ENCODE data around the gene ARHGAP24.
"Not testable (repeated sequence)": the region's sequence is repeated elsewhere in the genome, so short reads cannot be mapped to it uniquely, and the experiment has no call there.

Gene ARHGAP24

GRCh38 chr4:85932500-85933290, 457.7 kb downstream of the ARHGAP24 start:
- no peak for DNase-seq

GRCh38 chr4:85933291-85933640, 458.3 kb downstream of the ARHGAP24 start:
- DNase-seq = no peak

DNA sequence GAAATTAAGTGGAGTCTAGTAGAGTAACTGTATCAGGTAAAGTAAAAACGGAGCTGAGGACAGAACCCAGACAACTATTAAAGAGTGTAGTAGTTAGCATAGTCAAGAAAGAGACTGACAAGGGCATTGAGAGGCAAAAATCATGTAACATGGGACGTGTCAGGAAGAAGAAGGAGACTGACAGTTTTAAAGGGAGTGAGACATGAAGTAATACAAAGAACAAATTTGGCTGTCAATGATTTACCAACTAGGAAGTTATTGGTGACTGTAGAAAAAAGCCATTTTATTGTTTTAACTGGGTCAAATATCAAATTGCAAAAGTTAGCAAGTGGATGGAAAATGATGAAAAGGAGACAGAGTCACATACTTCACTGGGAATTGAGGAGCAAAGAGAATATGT, 462.6 kb downstream of the ARHGAP24 start:
- DNase-seq = no peak

DNA sequence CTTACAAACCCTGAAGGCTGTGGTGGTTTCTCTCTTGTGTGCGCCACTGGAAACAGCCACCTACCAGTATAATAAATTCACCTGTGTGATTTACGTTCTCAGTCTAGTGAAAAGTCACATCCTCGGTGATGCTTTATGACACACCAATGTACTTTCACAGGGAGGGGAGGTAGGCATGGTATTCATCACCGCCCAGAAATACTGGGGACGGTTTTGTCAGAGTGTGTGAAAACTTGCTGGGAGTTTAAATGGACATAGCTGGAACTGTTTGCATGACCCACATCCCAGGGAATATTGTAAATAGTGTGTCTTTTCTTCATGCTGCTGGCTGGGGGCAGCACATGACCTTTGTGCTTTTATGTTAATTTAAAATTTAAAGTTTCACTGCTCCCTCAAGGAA, 463.1 kb downstream of the ARHGAP24 start:
- no peak for DNase-seq

DNA sequence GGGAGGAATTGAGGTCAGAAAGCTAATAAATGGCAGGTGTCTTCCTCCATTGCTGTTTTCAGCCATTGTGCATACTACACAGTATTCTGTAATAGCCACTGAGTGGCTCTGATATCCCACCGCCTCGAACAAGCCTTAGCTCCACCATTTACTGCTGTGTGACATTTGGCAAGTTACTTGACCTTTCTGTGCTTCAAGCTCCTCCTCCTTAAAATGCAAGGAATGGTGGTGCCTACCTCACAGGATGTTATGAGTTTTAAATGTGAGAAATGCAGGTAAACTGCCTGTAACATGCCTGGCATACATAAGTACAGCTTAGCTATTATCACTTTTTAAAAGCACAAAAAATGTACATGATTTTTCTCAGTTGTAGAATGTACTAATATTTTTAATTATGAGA, 464.0 kb downstream of the ARHGAP24 start:
- DNase-seq = no peak

- no peak for DNase-seq
These were observed 464.6 kb downstream of the ARHGAP24 start for GRCh38 chr4:85939595-85939994.

- DNase-seq = no peak
These were observed 465.2 kb downstream of the ARHGAP24 start for GRCh38 chr4:85940151-85940550.

- no peak for DNase-seq
These were observed 467.2 kb downstream of the ARHGAP24 start for GRCh38 chr4:85942107-85942506.

GRCh38 chr4:85946821-85947220, 471.9 kb downstream of the ARHGAP24 start:
- DNase-seq = no peak

DNA sequence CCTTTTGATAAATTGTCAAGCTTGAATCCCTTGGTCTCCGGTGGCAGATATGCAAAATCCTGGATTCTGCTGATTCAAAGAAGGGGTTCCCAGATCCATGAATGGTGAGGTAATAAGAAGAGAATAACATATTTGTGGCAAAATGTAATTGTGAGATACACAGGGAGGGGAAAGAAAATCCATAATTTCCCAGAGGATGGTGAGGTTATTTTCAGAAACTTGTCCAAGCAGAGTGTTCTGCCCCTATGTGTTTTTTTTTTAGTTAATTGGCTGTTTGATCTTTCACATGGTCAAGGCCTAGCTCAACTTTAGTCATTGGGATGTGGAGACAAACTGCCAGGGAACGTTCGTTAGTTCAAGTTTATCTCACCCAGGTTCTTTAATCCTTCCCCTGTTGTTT, 476.1 kb downstream of the ARHGAP24 start:
- no peak for DNase-seq

DNA sequence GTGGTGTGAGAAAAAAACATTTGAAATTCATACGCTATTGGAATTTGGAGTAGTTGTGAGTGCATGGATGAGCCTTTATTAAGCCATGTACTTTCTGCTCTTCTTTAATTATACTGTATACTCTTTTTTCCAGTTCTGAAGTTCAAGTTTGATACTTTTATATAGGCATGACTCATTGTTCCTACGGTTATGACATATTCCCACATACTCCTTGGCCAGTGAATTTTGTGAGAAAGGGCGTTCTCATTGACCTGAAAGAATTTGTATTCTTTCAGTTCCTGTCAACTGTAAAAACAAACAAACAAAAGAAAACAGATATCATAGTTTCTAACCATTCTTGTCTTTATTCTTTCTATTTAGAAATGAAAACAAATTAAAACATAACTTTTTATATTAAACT, 477.6 kb downstream of the ARHGAP24 start:
- DNase-seq = no peak

- no peak for DNase-seq
These were observed 478.2 kb downstream of the ARHGAP24 start for GRCh38 chr4:85952972-85953650.

DNA sequence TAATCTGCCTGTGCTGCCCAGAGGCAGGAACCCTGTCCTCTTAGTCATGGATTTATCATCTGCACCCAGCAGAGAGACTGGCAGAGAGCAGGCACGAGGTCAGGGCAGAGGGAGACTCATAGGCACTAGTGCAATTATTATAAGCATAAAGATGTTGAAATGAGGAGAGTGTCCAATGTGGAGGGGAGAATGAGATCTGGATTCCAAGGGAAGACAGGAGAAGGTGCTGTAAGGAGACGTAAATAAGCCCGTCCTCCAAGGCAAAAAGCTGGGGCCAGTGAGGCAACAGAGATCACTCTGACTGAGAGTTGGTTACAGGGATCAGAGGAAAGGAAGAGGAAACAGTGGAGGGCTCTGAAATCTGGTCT, 478.7 kb downstream of the ARHGAP24 start:
- no peak for DNase-seq

DNA sequence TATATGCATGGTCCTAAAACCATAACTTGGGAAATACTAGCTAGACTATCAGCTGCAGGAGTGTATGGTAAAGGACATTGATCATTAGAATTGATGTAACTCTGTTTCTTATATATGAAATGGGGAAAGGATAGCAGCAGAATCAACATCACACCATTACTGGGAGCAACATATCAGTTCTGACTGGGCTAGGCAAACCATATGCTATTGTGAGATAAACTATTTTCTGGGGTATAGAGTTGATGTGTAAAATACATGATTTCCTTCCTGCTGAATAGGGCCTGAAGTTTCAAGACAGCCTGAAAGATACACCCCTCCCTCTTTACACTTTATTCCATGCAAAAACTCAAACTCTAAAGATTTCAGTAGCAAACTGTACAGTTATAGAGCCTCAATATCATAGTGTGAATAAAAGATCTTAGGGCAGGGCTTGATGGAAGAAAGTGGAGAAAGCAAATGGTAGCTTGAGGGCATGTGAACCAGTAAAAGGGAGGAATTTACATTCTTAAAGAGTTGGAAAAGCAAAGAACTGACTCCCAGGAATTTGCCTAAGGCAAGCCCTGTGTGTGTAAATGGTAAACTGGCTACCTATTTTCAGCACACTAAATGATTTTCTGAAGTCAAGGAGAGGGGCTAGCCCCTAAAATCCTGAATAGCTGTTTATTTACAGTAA, 480.8 kb downstream of the ARHGAP24 start:
- no peak for DNase-seq

- DNase-seq = no peak
These were observed 481.5 kb downstream of the ARHGAP24 start for GRCh38 chr4:85956293-85956945.

DNA sequence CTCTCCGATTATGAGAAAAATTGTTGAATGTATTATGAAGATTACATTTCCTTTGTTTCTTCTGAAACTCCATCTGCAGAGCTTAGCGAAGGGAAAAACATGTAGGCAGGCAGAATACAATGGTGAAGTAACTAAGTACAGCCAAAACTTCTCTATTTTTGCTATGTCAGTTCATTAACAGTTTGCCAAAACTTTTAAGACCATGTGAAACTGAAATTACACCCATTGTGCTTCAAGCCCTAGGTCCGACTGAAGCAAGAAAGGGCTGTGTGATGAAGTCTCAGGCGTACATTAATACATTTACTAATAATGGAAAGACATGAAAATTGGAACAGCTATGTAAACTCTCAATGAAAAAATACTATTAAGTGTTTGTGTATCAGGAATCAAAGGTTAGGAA, 486.9 kb downstream of the ARHGAP24 start:
- no peak for DNase-seq

GRCh38 chr4:85963231-85963630, 488.3 kb downstream of the ARHGAP24 start:
- DNase-seq = no peak

GRCh38 chr4:85964298-85964697, 489.3 kb downstream of the ARHGAP24 start:
- no peak for DNase-seq

- not testable (repeated sequence) for DNase-seq
These were observed 490.1 kb downstream of the ARHGAP24 start for GRCh38 chr4:85965017-85965416.

- DNase-seq = no peak
These were observed 490.6 kb downstream of the ARHGAP24 start for GRCh38 chr4:85965529-85965928.

- DNase-seq = no peak
These were observed 491.4 kb downstream of the ARHGAP24 start for GRCh38 chr4:85966373-85966772.

- no peak for DNase-seq
These were observed 492.9 kb downstream of the ARHGAP24 start for GRCh38 chr4:85967872-85968271.

DNA sequence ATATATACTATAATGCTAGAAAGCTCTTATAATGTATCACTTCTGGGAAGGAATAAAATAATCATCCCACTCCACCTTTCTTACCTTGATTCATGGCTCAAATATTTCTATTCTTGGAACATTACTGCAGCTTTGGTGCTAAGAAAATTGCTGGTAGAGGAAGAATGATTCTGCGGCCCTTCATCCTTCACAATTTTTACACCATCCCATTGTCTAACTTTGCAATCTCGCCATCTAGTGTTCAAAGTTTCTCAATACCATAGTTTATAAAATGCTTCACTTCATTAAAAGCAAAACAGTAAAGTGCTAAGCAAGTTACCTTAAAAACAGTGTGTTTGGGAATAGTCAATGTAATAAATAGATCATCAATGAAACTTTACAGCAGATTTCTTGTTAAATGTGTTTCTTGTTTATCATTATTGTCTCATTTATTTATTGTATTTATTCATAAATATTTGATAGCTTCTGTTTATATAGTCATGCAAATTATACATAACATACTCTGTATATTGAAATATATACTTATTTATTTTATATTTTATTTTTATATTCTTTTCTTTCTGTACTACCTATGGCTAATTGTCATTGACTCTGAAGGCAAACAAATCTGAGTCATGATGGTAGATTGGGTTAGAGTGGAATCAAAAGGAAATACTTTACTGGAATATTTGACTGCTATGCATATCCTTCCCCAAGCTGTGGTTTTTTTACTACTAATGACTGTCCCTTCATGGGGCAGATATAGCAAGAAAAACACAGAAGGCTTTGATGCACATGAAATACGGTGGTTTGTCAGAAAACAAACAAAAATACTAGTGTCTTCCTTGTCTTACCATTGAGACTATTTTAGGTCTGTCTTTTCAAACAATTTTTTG, 494.2 kb downstream of the ARHGAP24 start:
- DNase-seq = peak; percentile 24 to 29

All from SHP77 (cell line).